KMS-11 (cell line): Measurements from ENCODE around the gene RMP24.

Experiments used
- H2AFZ ChIP-seq: fragments of 200-600 bp; sonication (generic); 2 replicates; pipeline ENCODE4 v1.6.1; 2016; ENCODE audit warnings: antibody characterized with exemption, mixed run types, low read depth
- H3K27ac ChIP-seq: fragments of 200-600 bp; sonication (generic); 2 replicates; pipeline ENCODE4 v1.6.1; 2016; ENCODE audit warnings: mild to moderate bottlenecking, mixed run types
- H3K27me3 ChIP-seq: fragments of 200-600 bp; sonication (generic); 2 replicates; pipeline ENCODE4 v1.6.1; 2017; ENCODE audit warnings: mild to moderate bottlenecking, low read depth, mixed run types, moderate library complexity; ENCODE audit not compliant: insufficient read depth
- H3K36me3 ChIP-seq: fragments of 200-600 bp; sonication (generic); 2 replicates; pipeline ENCODE4 v1.6.1; 2017; ENCODE audit warnings: mild to moderate bottlenecking, mixed run types; ENCODE audit not compliant: insufficient read depth
- H3K4me1 ChIP-seq: fragments of 200-600 bp; sonication (generic); 2 replicates; pipeline ENCODE4 v1.6.1; 2016; ENCODE audit warnings: mild to moderate bottlenecking, low read depth, mixed run types; ENCODE audit not compliant: poor library complexity, severe bottlenecking
- H3K4me2 ChIP-seq: fragments of 200-600 bp; sonication (generic); 2 replicates; pipeline ENCODE4 v1.7.0; 2016; ENCODE audit warnings: mild to moderate bottlenecking, mixed run types
- H3K4me3 ChIP-seq: fragments of 200-600 bp; sonication (generic); IDR thresholded peaks from 2 replicates; pipeline ENCODE4 v1.6.1; 2017; ENCODE audit warnings: low read depth, low read length, mixed read lengths; ENCODE audit not compliant: insufficient read depth
- H3K79me2 ChIP-seq: fragments of 200-600 bp; sonication (generic); 2 replicates; pipeline ENCODE4 v1.6.1; 2016; ENCODE audit warnings: low read depth, mixed run types; ENCODE audit not compliant: insufficient read depth
- H3K9ac ChIP-seq: fragments of 200-600 bp; sonication (generic); 2 replicates; pipeline ENCODE4 v1.6.1; 2016; ENCODE audit warnings: mild to moderate bottlenecking, mixed run types
- H4K20me1 ChIP-seq: fragments of 200-600 bp; sonication (generic); 2 replicates; pipeline ENCODE4 v1.6.1; 2016; ENCODE audit warnings: mild to moderate bottlenecking, mixed run types; ENCODE audit not compliant: insufficient read depth
- CTCF ChIP-seq: fragments of 200-600 bp; sonication (generic); conservative IDR thresholded peaks from 2 replicates; pipeline ENCODE4 v1.6.1; 2017; ENCODE audit warnings: low read depth, mild to moderate bottlenecking, antibody characterized with exemption, low read length, moderate library complexity, mixed read lengths

RMP24 gene

GRCh38 chr18:35972197-35973000 is at the start of gene RMP24:
TSS of gene RMP24 (plus strand) at chr18:35972679.
- peak within 1 kb of the TSS; percentile 61 for H3K9ac ChIP-seq
- peak within 1 kb of the TSS; percentile 81 for H2AFZ ChIP-seq
- peaks cover 20% of the 10 kb centered on the region for H3K79me2 ChIP-seq
- H3K36me3 ChIP-seq = peaks cover 6% of the 10 kb centered on the region; the same call in 1 of the 2 replicates
- peak within 1 kb of the TSS; percentile 86 for H3K4me2 ChIP-seq
- H4K20me1 ChIP-seq = no peaks in the 10 kb centered on the region
- no peak within 1 kb of the TSS for H3K4me3 ChIP-seq
- peaks cover 27% of the 10 kb centered on the region for H3K4me1 ChIP-seq
- H3K27me3 ChIP-seq = no peaks in the 10 kb centered on the region
- no peak for TF ChIP-seq CTCF
- H3K27ac ChIP-seq = peak within 1 kb of the TSS; percentile 74

GRCh38 chr18:35923939-35924684 is 48.4 kb upstream of the RMP24 start:
- no peak overlapping the region for H3K9ac ChIP-seq
- no peaks in the 10 kb centered on the region for H3K36me3 ChIP-seq
- no peak overlapping the region for H3K27ac ChIP-seq
- H3K4me1 ChIP-seq = no peaks in the 10 kb centered on the region
- H3K27me3 ChIP-seq = no peaks in the 10 kb centered on the region
- no peak overlapping the region for H2AFZ ChIP-seq
- H3K4me3 ChIP-seq = no peak overlapping the region
- H3K79me2 ChIP-seq = no peaks in the 10 kb centered on the region
- no peaks in the 10 kb centered on the region for H4K20me1 ChIP-seq
- TF ChIP-seq CTCF = no peak
- H3K4me2 ChIP-seq = no peak overlapping the region

GRCh38 chr18:35926884-35927283 is 45.6 kb upstream of the RMP24 start:
- no peaks in the 10 kb centered on the region for H4K20me1 ChIP-seq
- no peak for TF ChIP-seq CTCF
- no peak overlapping the region for H3K27ac ChIP-seq
- no peak overlapping the region for H2AFZ ChIP-seq
- no peak overlapping the region for H3K4me2 ChIP-seq
- H3K36me3 ChIP-seq = no peaks in the 10 kb centered on the region
- H3K9ac ChIP-seq = no peak overlapping the region
- no peak overlapping the region for H3K4me3 ChIP-seq
- no peaks in the 10 kb centered on the region for H3K4me1 ChIP-seq
- no peaks in the 10 kb centered on the region for H3K79me2 ChIP-seq
- no peaks in the 10 kb centered on the region for H3K27me3 ChIP-seq

- Histone ChIP-seq H2AFZ (no peak overlapping the region), H3K27me3 (no peaks in the 10 kb centered on the region)
- TF ChIP-seq CTCF = no peak
These were observed 45.0 kb upstream of the RMP24 start for GRCh38 chr18:35927430-35927829.

More at GRCh38 chr18:35927430-35927829, 45.0 kb upstream of the RMP24 start:
- no peaks in the 10 kb centered on the region for H3K36me3 ChIP-seq
- no peak overlapping the region for H3K9ac ChIP-seq
- H3K79me2 ChIP-seq = no peaks in the 10 kb centered on the region
- H3K27ac ChIP-seq = no peak overlapping the region
- H3K4me2 ChIP-seq = no peak overlapping the region
- H4K20me1 ChIP-seq = no peaks in the 10 kb centered on the region
- H3K4me3 ChIP-seq = no peak overlapping the region
- H3K4me1 ChIP-seq = no peaks in the 10 kb centered on the region
